ES-I3 (cell line): ENCODE measurements around the gene BCAP29.

Experiments used
- H3K36me3 ChIP-seq: 2 replicates; pipeline ENCODE4 v1.6.1; 2013; ENCODE audit warnings: mild to moderate bottlenecking, low read length, control low read depth, moderate library complexity; ENCODE audit not compliant: insufficient read depth
- H3K4me1 ChIP-seq: 2 replicates; pipeline ENCODE4 v1.6.1; 2013; ENCODE audit warnings: mild to moderate bottlenecking, control low read depth, low read length; ENCODE audit not compliant: insufficient read depth
- H3K9ac ChIP-seq: 2 replicates; pipeline ENCODE4 v1.6.1; 2013; ENCODE audit warnings: low read depth, mild to moderate bottlenecking, low read length, moderate library complexity
- H3K9me3 ChIP-seq: 2 replicates; pipeline ENCODE4 v1.6.1; 2013; ENCODE audit warnings: mild to moderate bottlenecking, low read length, moderate library complexity; ENCODE audit not compliant: control insufficient read depth, insufficient read depth

BCAP29 gene

GRCh38 chr7:107594961-107595737 lies 15.1 kb downstream of the BCAP29 start:
- Histone ChIP-seq H3K9me3 (no peaks in the 10 kb centered on the region), H3K36me3 (no peaks in the 10 kb centered on the region)

GRCh38 chr7:107596881-107597581 lies 17.0 kb downstream of the BCAP29 start:
- H3K9ac ChIP-seq, result no peak overlapping the region
- H3K9me3 ChIP-seq, result no peaks in the 10 kb centered on the region
- H3K36me3 ChIP-seq, result no peaks in the 10 kb centered on the region
- no peaks in the 10 kb centered on the region for H3K4me1 ChIP-seq

More at GRCh38 chr7:107594961-107595737, 15.1 kb downstream of the BCAP29 start:
- H3K9ac ChIP-seq, result no peak overlapping the region
- no peaks in the 10 kb centered on the region for H3K4me1 ChIP-seq

GRCh38 chr7:107597582-107597916 lies 17.5 kb downstream of the BCAP29 start:
- Histone ChIP-seq H3K9me3 (no peaks in the 10 kb centered on the region), H3K4me1 (no peaks in the 10 kb centered on the region), H3K36me3 (no peaks in the 10 kb centered on the region; the same call in 1 of the 2 replicates), H3K9ac (no peak overlapping the region)

- no peaks in the 10 kb centered on the region for H3K9me3 ChIP-seq
- no peaks in the 10 kb centered on the region for H3K4me1 ChIP-seq
- no peaks in the 10 kb centered on the region; the same call in 1 of the 2 replicates for H3K36me3 ChIP-seq
- H3K9ac ChIP-seq, result no peak overlapping the region
Measured at GRCh38 chr7:107597953-107598352, 17.9 kb downstream of the BCAP29 start.

GRCh38 chr7:107599262-107599661 lies 19.2 kb downstream of the BCAP29 start:
- H3K4me1 ChIP-seq, result no peaks in the 10 kb centered on the region
- no peaks in the 10 kb centered on the region; the same call in 1 of the 2 replicates for H3K36me3 ChIP-seq
- no peak overlapping the region for H3K9ac ChIP-seq
- H3K9me3 ChIP-seq, result no peaks in the 10 kb centered on the region

- Histone ChIP-seq H3K4me1 (no peaks in the 10 kb centered on the region), H3K36me3 (no peaks in the 10 kb centered on the region; the same call in 1 of the 2 replicates), H3K9me3 (no peaks in the 10 kb centered on the region), H3K9ac (no peak overlapping the region)
Measured at GRCh38 chr7:107600816-107601215, 20.8 kb downstream of the BCAP29 start.

- Histone ChIP-seq H3K9me3 (no peaks in the 10 kb centered on the region), H3K4me1 (no peaks in the 10 kb centered on the region)
Measured at GRCh38 chr7:107605218-107605815, 25.3 kb downstream of the BCAP29 start.

GRCh38 chr7:107606303-107606702 lies 26.3 kb downstream of the BCAP29 start:
- H3K9me3 ChIP-seq, result no peaks in the 10 kb centered on the region
- H3K4me1 ChIP-seq, result no peaks in the 10 kb centered on the region
- no peaks in the 10 kb centered on the region; the same call in 1 of the 2 replicates for H3K36me3 ChIP-seq
- H3K9ac ChIP-seq, result no peak overlapping the region

More at GRCh38 chr7:107605218-107605815, 25.3 kb downstream of the BCAP29 start:
- H3K36me3 ChIP-seq, result no peaks in the 10 kb centered on the region; the same call in 1 of the 2 replicates
- no peak overlapping the region for H3K9ac ChIP-seq

GRCh38 chr7:107609811-107610261 lies 29.8 kb downstream of the BCAP29 start:
- H3K9ac ChIP-seq, result no peak overlapping the region
- H3K36me3 ChIP-seq, result no peaks in the 10 kb centered on the region
- H3K4me1 ChIP-seq, result no peaks in the 10 kb centered on the region
- H3K9me3 ChIP-seq, result no peaks in the 10 kb centered on the region

GRCh38 chr7:107610323-107610722 lies 30.3 kb downstream of the BCAP29 start:
- H3K4me1 ChIP-seq, result no peaks in the 10 kb centered on the region
- H3K9ac ChIP-seq, result no peak overlapping the region
- no peaks in the 10 kb centered on the region for H3K9me3 ChIP-seq
- H3K36me3 ChIP-seq, result no peaks in the 10 kb centered on the region

- H3K9me3 ChIP-seq, result no peaks in the 10 kb centered on the region
- no peak overlapping the region for H3K9ac ChIP-seq
- H3K4me1 ChIP-seq, result no peaks in the 10 kb centered on the region
- H3K36me3 ChIP-seq, result no peaks in the 10 kb centered on the region
Measured at GRCh38 chr7:107613439-107613838, 33.4 kb downstream of the BCAP29 start.

- H3K9ac ChIP-seq, result no peak overlapping the region
- no peaks in the 10 kb centered on the region for H3K4me1 ChIP-seq
- no peaks in the 10 kb centered on the region for H3K9me3 ChIP-seq
- no peaks in the 10 kb centered on the region for H3K36me3 ChIP-seq
Measured at GRCh38 chr7:107613948-107614347, 33.9 kb downstream of the BCAP29 start.

GRCh38 chr7:107614425-107614824 lies 34.4 kb downstream of the BCAP29 start:
- no peak overlapping the region for H3K9ac ChIP-seq
- H3K9me3 ChIP-seq, result no peaks in the 10 kb centered on the region
- no peaks in the 10 kb centered on the region for H3K36me3 ChIP-seq
- H3K4me1 ChIP-seq, result no peaks in the 10 kb centered on the region

- Histone ChIP-seq H3K9me3 (no peaks in the 10 kb centered on the region), H3K4me1 (no peaks in the 10 kb centered on the region), H3K36me3 (no peaks in the 10 kb centered on the region), H3K9ac (no peak overlapping the region)
Measured at GRCh38 chr7:107615910-107616680, 36.0 kb downstream of the BCAP29 start.
